WERI-Rb-1 (cell line): ENCODE results near the gene BARX2.

Experiments
- DNase-seq: peaks from one replicate; pipeline ENCODE4 v3.0.0-alpha.2; 2020
- H3K27ac ChIP-seq: fragments of 250-450 bp; sonication (Bioruptor Pico); 2 replicates; pipeline ENCODE4 v1.5.1; 2020; ENCODE audit warnings: mild to moderate bottlenecking, moderate library complexity
- H3K27me3 ChIP-seq: fragments of 250-450 bp; sonication (Bioruptor Pico); 2 replicates; pipeline ENCODE4 v1.5.1; 2021; ENCODE audit warnings: mild to moderate bottlenecking, low read depth, moderate library complexity; ENCODE audit not compliant: insufficient read depth, severe bottlenecking
- H3K36me3 ChIP-seq: fragments of 250-450 bp; sonication (Bioruptor Pico); 2 replicates; pipeline ENCODE4 v1.5.1; 2020; ENCODE audit warnings: mild to moderate bottlenecking, moderate library complexity
- H3K4me3 ChIP-seq: 2 replicates; pipeline ENCODE4 v1.5.1; 2011; ENCODE audit warnings: low read depth, mild to moderate bottlenecking, control low read depth, low read length
- H3K9me3 ChIP-seq: fragments of 250-450 bp; sonication (Bioruptor Pico); 2 replicates; pipeline ENCODE4 v1.5.1; 2021; ENCODE audit warnings: mild to moderate bottlenecking, moderate library complexity; ENCODE audit not compliant: severe bottlenecking
- CTCF ChIP-seq: IDR thresholded peaks from 2 replicates; pipeline ENCODE4 v1.5.1; 2011; ENCODE audit warnings: low read depth, mild to moderate bottlenecking, control low read depth, inconsistent platforms, low read length

The BARX2 gene

GRCh38 chr11:129359748-129360147, 15.9 kb upstream of the BARX2 start:
- Histone ChIP-seq H3K9me3 (no peaks in the 10 kb centered on the region), H3K36me3 (no peaks in the 10 kb centered on the region), H3K27ac (no peak overlapping the region), H3K4me3 (no peak overlapping the region), H3K27me3 (peaks cover 66% of the 10 kb centered on the region)
- no peak for DNase-seq
- no peak for TF ChIP-seq CTCF

GRCh38 chr11:129364143-129364654, 11.4 kb upstream of the BARX2 start:
- TF ChIP-seq CTCF, result peak; percentile 100
- H3K27ac ChIP-seq, result no peak overlapping the region
- H3K27me3 ChIP-seq, result peaks cover 84% of the 10 kb centered on the region
- peak; percentile 84 for DNase-seq
- H3K4me3 ChIP-seq, result no peak overlapping the region
- no peaks in the 10 kb centered on the region for H3K36me3 ChIP-seq
- no peaks in the 10 kb centered on the region for H3K9me3 ChIP-seq

- no peak for DNase-seq
- H3K36me3 ChIP-seq, result no peaks in the 10 kb centered on the region
- H3K27me3 ChIP-seq, result peaks cover 83% of the 10 kb centered on the region
- H3K27ac ChIP-seq, result no peak overlapping the region
- no peaks in the 10 kb centered on the region for H3K9me3 ChIP-seq
- TF ChIP-seq CTCF, result no peak
- no peak overlapping the region for H3K4me3 ChIP-seq
Observed at GRCh38 chr11:129365816-129366215, 9.8 kb upstream of the BARX2 start.

GRCh38 chr11:129366737-129367597, 8.7 kb upstream of the BARX2 start:
- no peaks in the 10 kb centered on the region for H3K36me3 ChIP-seq
- H3K9me3 ChIP-seq, result no peaks in the 10 kb centered on the region
- H3K27me3 ChIP-seq, result peaks cover 86% of the 10 kb centered on the region
- H3K4me3 ChIP-seq, result no peak overlapping the region
- DNase-seq, result no peak
- H3K27ac ChIP-seq, result no peak overlapping the region
- no peak for TF ChIP-seq CTCF

GRCh38 chr11:129368889-129369672, 6.6 kb upstream of the BARX2 start:
- no peak for DNase-seq
- H3K27me3 ChIP-seq, result peaks cover 88% of the 10 kb centered on the region

More at GRCh38 chr11:129368889-129369672, 6.6 kb upstream of the BARX2 start:
- H3K9me3 ChIP-seq, result peaks cover 1% of the 10 kb centered on the region
- TF ChIP-seq CTCF, result no peak
- H3K36me3 ChIP-seq, result no peaks in the 10 kb centered on the region
- H3K27ac ChIP-seq, result no peak overlapping the region
- no peak overlapping the region for H3K4me3 ChIP-seq
